DMS153 treated with DMSO at 0.1 percent for 48 hours (cell line): ENCODE results near the gene SLC2A4.

ENCODE experiments used
- DNase-seq: peaks from one replicate; lab custom pipeline; 2025; ENCODE audit not compliant: unreplicated experiment; lab: John Stamatoyannopoulos, UW

The SLC2A4 gene

DNA sequence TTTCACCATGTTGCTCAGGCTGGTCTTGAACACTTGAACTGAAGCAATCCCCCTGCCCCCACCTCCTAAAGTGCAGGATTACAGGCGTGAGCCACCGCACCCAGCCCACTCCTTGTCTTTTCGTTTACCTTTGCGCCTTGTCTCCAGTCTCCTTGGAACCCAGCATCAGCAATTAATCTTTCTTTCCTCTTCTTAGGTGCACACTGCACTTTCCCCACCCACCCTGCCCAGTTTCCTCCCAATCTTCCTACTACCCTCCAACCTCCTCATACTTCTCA, 17.8 kb upstream of the SLC2A4 start:
- DNase-seq: no peak

DNA sequence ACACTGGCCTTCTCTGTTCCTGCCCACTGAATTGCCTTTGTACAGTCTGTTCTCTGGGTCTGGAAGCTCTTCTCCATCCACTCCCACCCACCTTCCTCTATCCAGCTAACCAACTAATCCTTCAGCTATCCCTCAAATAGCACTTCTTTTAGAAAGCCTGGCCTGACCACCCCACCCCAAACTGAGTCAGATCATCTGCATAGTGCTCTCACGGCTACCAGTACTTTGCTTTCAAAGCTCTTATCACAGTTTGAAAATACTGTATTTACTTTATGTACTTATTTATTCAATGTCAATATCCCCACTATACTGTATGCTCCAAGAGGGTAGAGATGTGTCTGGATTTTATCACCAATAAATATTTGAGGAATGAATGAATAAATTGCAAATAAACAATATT, 14.7 kb upstream of the SLC2A4 start:
- DNase-seq: no peak

DNA sequence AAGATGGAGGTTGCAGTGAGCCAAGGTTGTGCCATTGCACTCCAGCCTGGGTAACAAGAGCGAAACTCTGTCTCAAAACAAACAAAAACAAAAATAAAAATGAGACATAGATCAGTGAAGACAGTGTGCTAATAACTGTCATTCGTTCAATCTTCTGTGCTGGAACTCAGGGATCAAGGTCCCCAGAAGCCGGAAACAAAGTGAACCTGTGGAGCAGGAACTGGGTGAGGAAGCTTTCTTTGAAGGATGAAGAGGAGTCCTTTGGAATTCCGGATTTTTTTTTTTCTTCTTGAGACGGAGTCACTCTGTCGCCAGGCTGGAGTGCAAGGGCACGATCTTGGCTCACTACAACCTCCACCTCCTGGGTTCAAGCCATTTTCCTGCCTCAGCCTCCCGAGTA, 2.1 kb upstream of the SLC2A4 start:
- no peak for DNase-seq

DNA sequence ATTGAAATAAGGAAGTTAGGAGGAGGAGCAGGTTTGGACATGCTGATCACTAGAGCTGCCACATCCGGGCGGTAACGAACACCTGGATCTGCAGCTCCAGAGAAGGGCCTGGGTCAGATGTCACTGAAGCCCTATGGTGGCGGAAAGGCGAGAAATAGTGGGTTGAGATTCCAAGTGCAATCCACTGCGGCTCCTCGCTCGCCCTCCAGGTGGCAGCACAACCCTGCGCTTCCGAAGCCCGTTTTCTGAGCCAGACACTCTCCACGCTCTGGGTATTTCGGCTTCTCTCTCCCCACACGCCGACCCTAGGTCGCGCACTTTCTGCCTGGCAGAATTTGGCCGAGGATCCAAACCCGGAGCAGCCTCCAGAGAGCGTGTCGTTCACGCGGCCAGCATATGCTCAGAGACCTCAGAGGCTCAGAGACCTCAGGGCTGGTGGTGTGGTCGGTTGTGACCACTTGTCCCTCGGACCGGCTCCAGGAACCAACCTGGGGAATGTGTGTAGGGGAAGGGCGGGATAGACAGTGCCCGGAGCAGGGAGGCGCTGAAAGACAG, 922 bp upstream of the SLC2A4 start:
- peak; percentile 62 for DNase-seq

DNA sequence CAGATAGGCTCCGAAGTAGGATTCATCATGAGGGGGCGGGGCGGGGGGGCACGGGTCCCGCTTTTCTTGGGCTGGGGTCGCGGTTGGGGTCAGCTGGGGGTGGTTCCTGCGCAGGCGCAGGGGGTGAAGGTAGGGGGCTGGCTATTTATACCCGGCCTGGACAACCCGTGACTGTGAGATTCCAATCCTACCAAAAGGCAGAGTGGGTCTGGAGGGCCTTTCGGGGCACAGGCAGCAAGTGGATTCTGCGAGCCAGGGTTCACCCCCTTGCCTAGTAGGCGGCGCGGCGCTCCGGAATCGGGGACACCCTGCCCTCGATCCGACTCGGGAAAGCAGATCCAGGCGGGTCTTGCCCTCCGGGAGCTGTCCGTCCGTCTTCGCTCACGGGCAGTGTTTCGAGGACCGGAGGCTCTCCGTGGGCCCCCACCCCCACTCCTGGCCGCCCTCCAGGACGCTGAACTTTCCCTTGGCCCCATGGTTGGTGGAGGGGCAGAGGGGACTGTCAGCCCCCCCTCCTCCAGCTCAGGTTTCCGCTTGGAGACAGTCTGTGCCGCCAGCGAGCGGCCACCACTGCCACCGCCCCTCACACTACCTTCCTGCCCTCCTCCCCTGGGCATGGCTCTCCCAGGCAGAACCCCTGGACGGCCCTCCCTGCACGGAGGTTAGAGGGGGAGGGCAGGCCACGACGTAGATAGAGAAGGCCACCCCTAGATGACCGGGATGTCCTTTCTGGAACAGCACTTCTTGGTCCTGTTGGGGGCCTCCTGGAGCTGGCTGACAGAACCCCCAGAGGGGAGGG, 634 bp downstream of the SLC2A4 start:
- DNase-seq: no peak

DNA sequence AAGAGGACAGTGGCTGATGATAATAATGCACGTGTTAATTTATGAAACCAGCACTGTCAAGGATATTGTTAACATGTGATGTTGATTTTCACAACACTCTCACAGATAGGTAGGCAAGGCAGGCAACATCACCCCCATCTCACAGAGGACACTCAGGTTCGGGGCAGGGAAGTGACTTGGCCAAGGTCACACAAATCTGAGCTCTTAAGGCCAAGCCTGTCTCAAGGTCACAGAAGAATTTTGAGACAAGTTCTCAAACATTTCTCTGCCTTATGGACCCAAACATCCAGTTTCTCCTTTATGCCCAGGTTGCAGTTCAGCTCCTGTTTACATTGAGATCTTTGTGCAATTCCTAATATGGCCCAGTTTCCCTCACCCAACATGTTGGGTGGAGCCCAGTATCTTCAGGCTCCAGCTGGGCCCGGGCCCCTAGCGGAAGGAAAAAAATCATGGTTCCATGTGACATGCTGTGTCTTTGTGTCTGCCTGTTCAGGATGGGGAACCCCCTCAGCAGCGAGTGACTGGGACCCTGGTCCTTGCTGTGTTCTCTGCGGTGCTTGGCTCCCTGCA, 1.3 kb downstream of the SLC2A4 start:
- no peak for DNase-seq

DNA sequence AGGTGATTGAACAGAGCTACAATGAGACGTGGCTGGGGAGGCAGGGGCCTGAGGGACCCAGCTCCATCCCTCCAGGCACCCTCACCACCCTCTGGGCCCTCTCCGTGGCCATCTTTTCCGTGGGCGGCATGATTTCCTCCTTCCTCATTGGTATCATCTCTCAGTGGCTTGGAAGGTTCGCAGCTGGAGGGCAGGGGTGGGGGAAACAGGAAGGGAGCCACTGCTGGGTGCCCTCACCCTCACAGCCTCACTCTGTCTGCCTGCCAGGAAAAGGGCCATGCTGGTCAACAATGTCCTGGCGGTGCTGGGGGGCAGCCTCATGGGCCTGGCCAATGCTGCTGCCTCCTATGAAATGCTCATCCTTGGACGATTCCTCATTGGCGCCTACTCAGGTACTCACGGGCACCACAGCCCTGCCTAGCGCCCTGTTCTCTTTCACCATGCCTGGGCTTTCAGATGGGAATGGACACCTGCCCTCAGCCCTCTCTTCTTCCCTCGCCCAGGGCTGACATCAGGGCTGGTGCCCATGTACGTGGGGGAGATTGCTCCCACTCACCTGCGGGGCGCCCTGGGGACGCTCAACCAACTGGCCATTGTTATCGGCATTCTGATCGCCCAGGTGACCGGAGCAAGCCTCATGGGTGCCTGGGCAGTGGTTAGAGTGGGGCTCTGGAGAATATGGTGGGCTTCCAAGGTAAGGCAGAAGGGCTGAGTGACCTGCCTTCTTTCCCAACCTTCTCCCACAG, 2.1 kb downstream of the SLC2A4 start:
- no peak for DNase-seq

DNA sequence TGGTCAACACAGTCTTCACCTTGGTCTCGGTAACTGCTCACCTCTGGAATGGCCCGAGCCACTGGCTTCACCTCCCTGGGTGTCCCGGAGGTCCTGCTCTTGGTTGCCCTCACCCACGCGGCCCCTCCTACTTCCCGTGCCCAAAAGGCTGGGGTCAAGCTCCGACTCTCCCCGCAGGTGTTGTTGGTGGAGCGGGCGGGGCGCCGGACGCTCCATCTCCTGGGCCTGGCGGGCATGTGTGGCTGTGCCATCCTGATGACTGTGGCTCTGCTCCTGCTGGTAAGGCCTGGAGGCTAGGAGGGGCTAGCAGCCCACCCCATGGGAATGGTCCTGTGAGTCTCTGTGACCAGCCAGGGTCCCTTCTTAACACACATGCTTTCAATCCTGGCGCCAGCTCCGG, 3.4 kb downstream of the SLC2A4 start:
- DNase-seq: no peak

DNA sequence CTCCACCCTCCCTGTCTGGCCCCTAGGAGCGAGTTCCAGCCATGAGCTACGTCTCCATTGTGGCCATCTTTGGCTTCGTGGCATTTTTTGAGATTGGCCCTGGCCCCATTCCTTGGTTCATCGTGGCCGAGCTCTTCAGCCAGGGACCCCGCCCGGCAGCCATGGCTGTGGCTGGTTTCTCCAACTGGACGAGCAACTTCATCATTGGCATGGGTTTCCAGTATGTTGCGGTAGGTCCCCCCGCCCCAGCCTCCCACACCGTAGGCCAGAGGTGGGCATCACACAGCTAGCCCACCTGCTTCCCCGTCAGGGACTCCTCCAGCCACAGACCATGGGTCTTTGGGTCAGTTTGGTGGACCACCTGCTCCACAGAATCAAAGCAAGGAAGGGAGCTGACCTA, 4.2 kb downstream of the SLC2A4 start:
- no peak for DNase-seq

DNA sequence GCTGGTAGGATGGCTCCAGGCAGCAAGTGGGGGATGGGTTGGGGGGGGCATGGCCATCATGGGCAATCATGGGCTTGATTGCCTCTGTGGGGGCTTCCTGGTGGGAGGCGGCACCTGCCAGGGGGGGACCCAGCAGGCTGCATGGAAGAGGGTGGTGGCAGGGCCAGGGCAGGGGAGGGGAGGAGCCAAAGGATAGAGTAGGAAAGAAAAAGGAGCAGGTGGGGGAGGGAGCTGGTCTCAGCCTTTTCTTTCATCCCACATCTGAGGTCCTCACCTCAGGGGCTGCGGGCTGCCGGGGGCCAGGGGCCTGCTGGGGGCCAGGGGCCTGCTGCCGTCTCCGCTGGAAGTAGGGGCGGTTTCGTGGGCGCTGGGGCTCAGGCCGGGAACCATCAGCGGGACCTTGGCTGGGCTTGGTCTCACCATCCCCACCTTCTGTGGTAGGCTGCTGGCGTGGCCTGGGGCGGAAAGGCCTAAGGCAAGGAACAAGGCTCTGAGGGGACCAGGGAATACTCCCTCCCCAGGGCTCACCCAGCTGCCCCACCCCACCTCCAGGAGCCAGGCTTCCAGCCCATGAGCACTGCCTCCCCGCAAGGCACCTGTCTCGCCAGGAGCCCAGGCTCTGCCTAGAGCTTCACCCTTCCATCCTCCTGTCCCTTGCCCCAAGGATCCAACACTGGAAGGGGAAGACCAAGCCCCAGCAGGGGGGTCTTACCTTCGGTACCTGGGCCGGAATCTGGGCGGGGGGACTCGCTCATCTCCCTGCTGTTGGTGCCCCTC, 7.9 kb downstream of the SLC2A4 start:
- DNase-seq: no peak

DNA sequence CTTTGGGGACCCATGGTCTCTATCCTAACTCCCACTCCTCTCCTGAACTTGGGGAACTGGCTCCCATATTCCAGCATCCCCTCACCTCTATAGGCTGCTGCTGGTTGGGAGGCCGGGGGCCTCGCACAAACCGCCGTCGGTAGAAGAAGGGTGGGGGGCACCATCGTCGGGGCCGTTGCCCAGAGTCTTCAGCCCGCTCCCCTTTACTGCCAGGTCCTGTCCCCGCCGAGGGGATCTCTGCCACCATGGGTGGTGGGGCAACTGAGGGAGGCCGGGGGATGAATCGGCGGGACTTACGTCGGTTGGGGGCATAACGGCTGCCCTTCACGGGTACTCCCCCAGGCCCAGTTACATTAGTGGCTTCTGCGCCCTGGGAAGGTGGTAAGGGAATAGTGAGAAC, 8.6 kb downstream of the SLC2A4 start:
- DNase-seq: no peak

DNA sequence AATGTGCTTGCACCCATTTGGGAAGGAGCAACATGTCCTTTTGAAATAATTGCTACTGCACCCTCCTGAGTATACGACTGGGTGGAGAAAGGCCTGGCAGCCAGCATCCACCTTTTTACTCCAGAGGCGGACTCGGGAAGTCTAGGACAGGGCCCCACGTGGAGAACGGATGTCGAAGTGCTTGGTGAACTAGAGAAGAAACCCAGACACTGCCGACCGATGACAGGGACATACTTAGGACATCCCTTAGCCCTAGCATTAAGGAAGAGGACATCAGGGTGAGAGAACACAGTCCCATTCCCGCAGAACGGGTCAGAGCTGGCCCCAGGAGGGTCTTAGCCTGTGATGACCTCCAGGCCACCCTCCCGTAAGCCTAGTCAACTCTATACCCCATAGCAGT, 9.2 kb downstream of the SLC2A4 start:
- no peak for DNase-seq

DNA sequence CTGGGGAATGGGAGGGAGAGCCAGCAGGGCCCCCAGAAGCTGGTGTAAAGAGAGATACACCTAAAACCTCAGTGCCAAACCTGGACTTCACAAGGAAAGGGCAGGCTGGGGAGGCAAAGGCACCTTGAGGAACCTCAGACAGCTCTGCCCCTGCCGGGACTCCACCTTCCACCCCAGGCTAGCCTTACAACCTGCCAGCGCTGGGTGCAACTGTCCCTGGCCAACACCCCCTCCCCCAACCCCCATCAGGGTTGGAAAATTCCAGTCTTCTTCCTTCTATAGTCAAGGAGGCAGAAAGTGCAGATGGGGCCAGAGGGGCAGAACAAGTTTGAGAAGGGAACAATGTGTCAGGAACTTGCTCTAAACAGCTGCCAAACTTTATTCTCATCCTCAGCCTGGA, 10.7 kb downstream of the SLC2A4 start:
- no peak for DNase-seq

DNA sequence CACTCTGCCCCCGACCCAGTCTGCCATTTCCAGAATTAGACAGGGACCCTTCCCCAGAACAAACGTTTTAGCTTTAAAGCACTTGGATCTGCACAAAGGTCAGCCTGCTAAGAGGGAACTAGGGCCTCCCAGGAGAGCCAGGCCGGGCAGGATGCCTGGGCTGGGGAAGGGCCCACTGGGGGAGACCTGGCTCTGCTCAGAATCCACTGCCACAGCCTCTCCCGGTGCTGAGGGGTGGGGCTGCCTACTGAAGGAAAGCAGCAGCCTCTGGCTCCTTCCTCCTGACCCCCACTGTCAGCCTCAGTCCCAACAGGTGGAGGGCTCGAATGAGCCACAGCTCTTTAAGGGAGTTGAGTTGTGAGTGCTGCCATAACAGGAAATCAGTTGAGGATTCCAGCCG, 11.2 kb downstream of the SLC2A4 start:
- no peak for DNase-seq

DNA sequence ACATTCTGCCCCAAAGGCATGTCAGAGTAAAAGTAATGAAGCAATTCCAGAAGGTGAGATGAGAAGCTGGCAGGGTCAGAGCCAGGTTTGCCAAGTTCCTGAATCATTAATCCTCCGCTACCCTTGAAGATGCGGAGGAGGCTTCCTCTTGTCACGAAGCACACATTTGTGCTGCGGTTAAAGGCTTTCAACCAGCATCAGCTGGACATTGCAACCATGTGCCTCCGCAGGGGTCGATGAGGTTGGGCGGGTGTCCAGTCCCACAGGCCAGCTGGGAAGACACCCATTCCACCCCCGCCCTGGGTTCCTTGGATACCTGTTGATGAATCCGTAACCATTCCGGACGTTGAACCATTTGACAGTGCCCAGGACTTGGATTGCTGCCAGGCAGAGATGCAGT, 11.6 kb downstream of the SLC2A4 start:
- DNase-seq: no peak

DNA sequence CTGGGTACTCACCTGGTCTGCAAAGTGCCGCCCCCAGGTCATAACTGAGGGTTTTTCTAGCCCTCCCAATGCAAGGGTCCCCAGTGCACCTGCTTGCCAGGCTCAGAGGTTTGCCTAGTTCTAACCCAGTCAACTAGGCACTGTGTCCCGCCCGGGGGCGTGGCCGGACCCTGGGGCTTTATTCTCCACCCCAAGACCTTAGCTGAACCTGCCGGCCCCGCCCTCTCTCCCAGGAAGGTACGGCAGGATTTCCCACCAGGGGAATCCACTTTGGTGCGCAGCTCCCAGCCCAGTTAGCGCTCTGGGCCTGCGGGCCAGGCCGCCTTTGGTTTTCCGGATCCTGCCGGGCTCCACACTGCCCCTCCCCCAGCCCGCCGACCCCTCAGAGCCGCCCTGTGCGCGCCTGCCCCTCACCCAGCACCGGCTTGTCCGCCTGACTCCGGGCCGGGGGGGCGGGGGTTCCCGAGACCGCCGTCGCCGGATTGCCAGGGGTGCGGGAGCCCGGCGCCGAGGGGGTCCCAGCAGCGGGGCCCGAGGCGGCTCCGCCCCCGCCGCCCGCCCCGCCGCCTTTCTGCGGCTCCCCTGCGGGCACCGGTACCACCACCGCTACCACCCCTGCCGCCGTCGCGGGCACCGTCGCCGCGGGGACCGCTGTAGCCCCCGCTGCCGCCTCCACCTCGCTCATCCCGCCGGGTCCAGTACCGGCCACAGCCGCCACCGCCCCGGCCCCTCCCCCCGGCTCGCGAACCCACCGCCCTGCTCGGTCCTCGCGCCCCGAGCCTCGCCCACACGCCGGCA, 12.5 kb downstream of the SLC2A4 start:
- peak; percentile 15 for DNase-seq

DNA sequence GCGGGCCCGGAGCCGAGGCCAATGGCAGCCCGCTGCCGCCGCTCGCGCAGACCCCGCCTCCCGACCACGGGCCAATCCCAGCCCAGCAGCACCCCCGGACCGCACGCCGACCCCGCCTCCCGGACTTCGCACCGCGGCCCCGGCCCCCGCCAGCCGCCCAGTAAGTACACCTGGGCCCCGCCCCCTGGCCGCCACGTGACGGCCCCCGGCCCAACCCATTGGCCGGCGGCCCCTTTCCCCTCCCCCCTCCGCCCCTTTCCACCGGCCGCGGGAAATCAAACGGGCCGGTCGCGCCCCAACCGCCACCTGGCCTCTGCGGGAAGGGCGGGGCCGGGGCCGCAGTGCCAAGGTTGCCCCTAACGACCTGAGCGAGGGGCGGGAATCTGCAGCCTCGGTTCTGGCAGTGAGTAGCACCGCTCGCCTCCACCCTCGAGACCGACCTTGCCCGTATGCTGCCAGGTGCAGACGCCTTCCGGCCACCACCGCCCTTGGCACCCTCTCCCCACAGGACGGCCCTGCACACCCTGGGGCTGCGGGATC, 13.2 kb downstream of the SLC2A4 start, which contains the start of gene YBX2:
TSS of gene YBX2 (minus strand) at position 26 of the 540 bp plus-strand sequence. CDS start 139 bp downstream, outside the sequence.
- peak; percentile 76 for DNase-seq

DNA sequence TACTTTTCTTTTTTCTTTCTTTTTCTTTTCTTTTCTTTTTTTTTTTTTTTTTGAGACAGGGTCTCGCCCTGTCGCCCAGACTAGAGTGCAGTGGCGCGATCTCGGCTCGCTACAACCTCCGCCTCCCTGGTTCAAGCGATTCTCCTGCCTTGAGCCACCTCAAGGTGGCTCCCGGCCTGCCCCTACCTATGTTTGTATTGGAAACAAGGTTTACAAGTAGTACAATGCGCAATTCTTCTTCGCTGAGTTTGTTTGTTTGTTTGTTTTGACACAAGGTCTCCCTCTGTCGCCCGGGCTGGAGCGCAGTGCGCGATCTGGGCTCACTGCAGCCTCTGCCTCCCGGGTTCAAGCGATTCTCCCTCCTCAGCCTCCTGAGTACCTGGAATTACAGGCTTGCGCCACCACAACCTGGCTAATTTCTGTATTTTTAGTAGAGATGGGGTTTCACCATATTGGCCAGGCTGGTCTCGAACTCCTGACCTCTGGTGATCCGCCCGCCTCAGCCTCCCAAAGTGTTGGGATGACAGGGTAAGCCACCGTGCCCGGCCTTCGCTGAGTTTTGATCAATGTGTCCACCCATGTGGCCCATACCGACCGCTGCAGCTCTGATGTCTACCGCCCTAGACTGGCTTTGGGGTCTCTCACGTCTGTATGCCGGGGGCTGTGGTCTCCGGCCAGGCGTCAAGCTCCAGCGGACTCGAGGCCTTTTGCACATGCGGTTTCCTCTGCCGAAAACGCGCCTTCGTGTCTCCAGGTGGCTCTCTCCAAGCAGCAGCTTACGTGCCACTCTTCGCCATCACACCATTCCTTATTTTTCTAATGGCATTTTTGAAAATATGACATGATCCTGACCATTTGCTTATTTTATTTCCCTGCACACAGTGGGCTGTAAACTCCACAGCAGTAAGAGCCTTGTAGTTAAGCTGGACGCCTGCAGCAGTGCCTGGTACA, 14.0 kb downstream of the SLC2A4 start:
- DNase-seq: no peak
